Measurements from ENCODE around the gene HACE1. TPM values are rescaled to one million over a fixed set of nuclear protein-coding genes. Genes with fewer than 3 reads are reported as not detected.
A peak's percentile ranks its signal among the peaks of the same experiment; 100 is the strongest.
"Not testable (repeated sequence)": the region's sequence is repeated elsewhere in the genome, so short reads cannot be mapped to it uniquely, and the experiment has no call there.

The HACE1 gene, protein sequence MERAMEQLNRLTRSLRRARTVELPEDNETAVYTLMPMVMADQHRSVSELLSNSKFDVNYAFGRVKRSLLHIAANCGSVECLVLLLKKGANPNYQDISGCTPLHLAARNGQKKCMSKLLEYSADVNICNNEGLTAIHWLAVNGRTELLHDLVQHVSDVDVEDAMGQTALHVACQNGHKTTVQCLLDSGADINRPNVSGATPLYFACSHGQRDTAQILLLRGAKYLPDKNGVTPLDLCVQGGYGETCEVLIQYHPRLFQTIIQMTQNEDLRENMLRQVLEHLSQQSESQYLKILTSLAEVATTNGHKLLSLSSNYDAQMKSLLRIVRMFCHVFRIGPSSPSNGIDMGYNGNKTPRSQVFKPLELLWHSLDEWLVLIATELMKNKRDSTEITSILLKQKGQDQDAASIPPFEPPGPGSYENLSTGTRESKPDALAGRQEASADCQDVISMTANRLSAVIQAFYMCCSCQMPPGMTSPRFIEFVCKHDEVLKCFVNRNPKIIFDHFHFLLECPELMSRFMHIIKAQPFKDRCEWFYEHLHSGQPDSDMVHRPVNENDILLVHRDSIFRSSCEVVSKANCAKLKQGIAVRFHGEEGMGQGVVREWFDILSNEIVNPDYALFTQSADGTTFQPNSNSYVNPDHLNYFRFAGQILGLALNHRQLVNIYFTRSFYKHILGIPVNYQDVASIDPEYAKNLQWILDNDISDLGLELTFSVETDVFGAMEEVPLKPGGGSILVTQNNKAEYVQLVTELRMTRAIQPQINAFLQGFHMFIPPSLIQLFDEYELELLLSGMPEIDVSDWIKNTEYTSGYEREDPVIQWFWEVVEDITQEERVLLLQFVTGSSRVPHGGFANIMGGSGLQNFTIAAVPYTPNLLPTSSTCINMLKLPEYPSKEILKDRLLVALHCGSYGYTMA
- 10 to 100 TPM; 15.6 to 22.0 TPM for total RNA-seq

DNA sequence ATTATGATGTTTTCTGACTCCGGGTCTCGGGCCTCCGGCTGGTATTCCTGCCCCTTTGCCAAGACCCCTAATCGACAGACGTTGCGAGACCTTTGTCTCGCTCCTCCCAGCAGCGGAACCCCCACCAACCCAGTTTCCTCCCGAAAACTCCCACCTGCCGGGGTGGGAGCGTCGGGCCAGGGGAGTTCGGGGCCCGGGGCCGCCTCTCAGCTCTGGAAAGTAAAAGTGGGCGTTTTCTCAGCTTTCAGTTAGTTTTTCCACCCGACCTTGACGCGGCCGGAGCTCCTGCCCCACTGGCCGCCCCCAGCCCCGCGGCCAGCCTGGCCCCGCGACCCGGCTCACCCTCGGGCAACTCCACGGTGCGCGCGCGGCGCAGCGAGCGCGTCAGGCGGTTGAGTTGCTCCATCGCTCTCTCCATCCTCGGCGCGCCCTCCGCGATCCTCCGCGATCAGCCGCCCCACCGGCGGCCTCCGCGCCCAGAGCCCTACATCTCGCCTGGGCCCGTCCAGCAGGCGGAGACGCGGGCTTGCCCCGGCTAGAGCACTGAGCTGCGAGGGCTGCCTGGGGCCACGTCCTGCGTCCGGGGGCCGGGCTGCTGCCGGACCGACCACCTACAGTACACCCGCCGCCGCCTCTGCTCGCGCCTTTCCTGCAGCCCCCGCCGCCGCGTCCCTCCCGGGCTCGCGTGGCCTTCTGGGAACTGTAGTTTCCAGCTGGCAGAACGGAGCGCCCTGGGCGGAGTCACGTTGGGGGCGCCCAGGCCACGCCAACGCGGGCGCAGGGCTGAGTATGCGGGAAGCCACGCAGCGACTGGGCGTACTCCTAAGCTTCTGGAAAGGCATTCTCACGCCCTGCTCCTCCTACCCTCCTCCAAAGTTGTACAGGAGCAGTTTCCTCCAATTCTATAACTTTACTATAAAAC is at the start of gene HACE1:
TSS of gene HACE1 (minus strand) at position 695 of the 922 bp plus-strand sequence. CDS start at position 418, 277 bp downstream.
- Mint-ChIP-seq H3K4me1 (peaks cover 20% of the 10 kb centered on the region), H3K9me3 (ENCODE audit: low read depth) (no peaks in the 10 kb centered on the region), H3K27me3 (no peaks in the 10 kb centered on the region), H3K27ac (peak within 1 kb of the TSS; percentile 82), H3K36me3 (no peaks in the 10 kb centered on the region), H3K4me3 (peak within 1 kb of the TSS; percentile 90)
- CTCF ChIA-PET, result interaction anchor here (1.3 to 3.3 kb wide), 4 partner anchors 12 to 218 kb away, joined by 3 to 21 read pairs (median 7); no protein-coding TSS in a partner anchor
- DNase-seq, result peak; percentile 93
- peak; percentile 99 for ATAC-seq

DNA sequence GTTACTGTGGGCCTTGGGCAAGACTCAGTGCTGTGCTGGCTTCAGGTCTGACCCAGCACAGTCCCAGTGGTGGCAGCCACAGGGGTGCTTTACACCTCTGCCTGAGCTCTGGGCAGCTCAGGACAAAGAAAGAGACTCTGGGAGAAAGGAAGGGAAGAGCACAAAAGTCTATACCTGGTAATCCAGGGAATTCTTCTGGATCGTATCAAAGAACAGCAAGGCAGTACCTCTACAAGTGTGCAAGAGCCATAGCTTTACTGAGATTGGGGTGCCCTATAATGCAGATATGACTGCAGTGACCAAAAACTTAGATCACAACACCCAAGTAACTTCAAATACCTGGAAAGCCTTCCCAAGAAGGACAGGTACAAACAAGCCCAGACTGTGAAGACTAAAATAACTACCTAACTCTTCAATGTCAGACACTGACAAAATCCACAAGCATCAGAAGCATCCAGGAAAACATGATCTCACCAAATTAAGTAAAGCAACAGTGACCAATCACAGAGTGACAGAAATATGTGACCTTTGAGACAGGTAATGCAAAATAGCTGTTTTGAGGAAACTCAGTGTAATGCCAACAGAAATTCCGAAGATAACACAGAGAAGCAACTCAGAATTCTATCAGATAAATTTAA is 49.3 kb upstream of the HACE1 start:
- ATAC-seq (no peak), DNase-seq (no peak)
- Mint-ChIP-seq H3K4me1 (no peaks in the 10 kb centered on the region), H3K36me3 (no peaks in the 10 kb centered on the region), H3K27ac (no peak overlapping the region), H3K4me3 (no peak overlapping the region), H3K27me3 (peaks cover 20% of the 10 kb centered on the region), H3K9me3 (ENCODE audit: low read depth) (no peaks in the 10 kb centered on the region)
- CTCF ChIA-PET, result no interaction called here

DNA sequence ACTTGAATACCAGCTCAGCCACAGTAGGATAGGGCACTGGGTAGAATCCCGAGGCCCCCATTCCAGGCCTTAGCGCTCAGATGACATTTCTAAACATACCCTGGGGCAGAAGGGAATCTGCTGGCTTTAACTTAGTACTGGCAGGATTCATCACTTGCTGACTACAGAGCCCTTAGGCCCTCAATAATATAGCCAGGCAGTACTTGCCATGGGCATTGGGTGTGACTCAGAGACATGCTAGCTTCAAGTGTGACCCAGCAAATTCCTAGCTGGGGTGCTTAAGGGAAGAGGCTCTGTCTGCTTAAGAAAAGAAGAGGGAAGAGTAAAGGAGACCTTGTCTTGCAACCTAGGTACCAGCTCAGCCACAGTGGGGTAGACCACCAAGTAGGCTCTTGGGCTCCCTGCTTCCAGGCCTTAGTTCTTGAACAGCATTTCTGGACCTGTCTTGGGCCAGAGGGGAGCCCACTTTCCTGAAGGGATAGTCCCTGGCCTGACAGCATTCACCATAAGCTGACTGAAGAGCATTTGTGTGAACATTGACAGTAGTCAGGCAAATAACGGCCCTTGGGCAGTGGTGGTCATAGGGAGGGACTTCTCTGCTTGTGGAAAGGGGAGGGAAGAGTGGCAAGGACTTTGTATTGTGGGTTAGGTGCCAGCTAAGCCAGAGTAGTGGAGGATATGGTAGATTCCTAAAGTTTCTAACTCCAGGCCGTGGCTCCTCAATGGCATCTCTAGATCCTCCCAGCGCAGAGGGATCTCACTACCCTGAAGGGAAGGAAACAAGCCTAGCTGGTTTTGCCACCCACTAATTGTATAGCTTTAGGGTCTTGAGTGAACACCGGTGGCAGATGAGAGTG is 48.5 kb upstream of the HACE1 start:
- ATAC-seq (no peak), DNase-seq (no peak)
- Mint-ChIP-seq H3K4me3 (no peak overlapping the region), H3K27ac (no peak overlapping the region), H3K9me3 (ENCODE audit: low read depth) (no peaks in the 10 kb centered on the region), H3K27me3 (peaks cover 12% of the 10 kb centered on the region), H3K36me3 (no peaks in the 10 kb centered on the region), H3K4me1 (no peaks in the 10 kb centered on the region)
- CTCF ChIA-PET, result no interaction called here

DNA sequence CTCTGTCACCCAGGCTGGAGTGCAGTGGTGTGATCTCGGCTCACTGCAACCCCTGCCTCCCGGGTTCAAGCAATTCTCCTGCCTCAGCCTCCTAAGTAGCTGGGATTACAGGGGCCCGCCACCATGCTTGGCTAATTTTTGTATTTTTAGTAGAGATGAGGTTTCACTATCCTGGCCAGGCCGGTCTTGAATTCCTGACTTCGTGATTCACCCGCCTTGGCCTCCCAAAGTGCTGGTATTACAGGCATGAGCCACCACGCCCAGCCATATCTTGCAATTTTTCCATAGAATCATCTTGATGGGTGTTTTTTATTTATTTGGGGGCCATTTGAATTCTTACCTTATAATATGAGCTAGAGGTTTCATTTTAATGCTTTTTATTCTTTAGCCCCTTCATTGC is 39.2 kb upstream of the HACE1 start:
- ATAC-seq; H3K4me3 Mint-ChIP-seq; H3K27me3 Mint-ChIP-seq; H3K36me3 Mint-ChIP-seq; DNase-seq; CTCF ChIA-PET; H3K4me1 Mint-ChIP-seq; H3K27ac Mint-ChIP-seq; H3K9me3 Mint-ChIP-seq (ENCODE audit: low read depth): not testable (repeated sequence)

- no peak overlapping the region for H3K27ac Mint-ChIP-seq
- no peaks in the 10 kb centered on the region for H3K9me3 Mint-ChIP-seq (ENCODE audit: low read depth)
- H3K27me3 Mint-ChIP-seq, result peaks cover 12% of the 10 kb centered on the region
- DNase-seq (no peak), ATAC-seq (no peak)
- H3K36me3 Mint-ChIP-seq, result no peaks in the 10 kb centered on the region
- no peaks in the 10 kb centered on the region for H3K4me1 Mint-ChIP-seq
- H3K4me3 Mint-ChIP-seq, result no peak overlapping the region
- CTCF ChIA-PET, result no interaction called here
Measured at GRCh38 chr6:104896914-104897313, 37.2 kb upstream of the HACE1 start.

DNA sequence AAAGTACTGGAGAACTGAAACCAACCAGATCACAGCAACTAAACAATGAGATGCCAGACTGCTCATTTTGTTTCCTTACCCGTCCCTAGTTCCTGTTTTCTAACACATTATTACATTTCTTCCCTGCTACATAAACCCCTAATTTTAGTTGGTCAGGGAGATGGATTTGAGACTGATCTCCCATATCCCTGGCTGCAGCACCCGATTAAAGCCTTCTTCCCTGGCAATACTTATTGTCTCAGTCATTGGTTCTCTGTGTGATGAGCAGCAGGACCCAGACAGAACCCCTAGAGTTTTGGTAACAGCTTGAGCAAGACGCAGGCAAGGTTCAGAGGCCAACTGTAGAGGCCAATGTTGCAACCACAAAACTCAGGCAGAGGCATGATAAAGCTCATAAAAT is 28.3 kb upstream of the HACE1 start:
- Mint-ChIP-seq H3K36me3 (peaks cover 3% of the 10 kb centered on the region), H3K4me1 (no peaks in the 10 kb centered on the region), H3K4me3 (no peak overlapping the region), H3K27me3 (peaks cover 16% of the 10 kb centered on the region), H3K27ac (no peak overlapping the region), H3K9me3 (ENCODE audit: low read depth) (peaks cover 7% of the 10 kb centered on the region)
- DNase-seq (no peak), ATAC-seq (no peak)
- CTCF ChIA-PET, result no interaction called here

DNA sequence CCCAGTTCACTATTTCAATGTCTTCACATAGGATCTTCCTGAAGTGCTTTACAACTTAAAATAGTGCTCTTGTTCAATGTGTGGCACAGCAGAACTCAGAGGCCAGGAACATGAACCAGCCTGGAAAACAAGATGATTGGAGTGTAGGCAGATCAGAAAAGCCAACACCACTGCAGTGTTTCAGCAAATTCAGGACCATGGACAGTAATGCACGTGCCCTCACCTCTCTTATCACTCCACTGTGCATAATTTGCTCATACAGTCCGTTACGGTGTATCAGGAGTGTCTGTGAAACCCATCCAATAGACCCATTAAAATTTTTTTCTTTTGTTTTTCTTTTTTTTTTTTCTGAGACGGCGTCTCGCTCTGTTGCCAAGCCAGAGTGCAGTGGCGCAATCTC is 27.6 kb upstream of the HACE1 start:
- Mint-ChIP-seq H3K4me1 (no peaks in the 10 kb centered on the region), H3K27me3 (peaks cover 14% of the 10 kb centered on the region), H3K36me3 (peaks cover 3% of the 10 kb centered on the region), H3K9me3 (ENCODE audit: low read depth) (peaks cover 7% of the 10 kb centered on the region), H3K4me3 (no peak overlapping the region), H3K27ac (no peak overlapping the region)
- CTCF ChIA-PET, result no interaction called here
- no peak for DNase-seq
- ATAC-seq, result no peak

- Mint-ChIP-seq H3K27ac (no peak overlapping the region), H3K9me3 (ENCODE audit: low read depth) (peaks cover 7% of the 10 kb centered on the region), H3K36me3 (peaks cover 3% of the 10 kb centered on the region), H3K27me3 (peaks cover 14% of the 10 kb centered on the region), H3K4me1 (no peaks in the 10 kb centered on the region), H3K4me3 (no peak overlapping the region)
- no peak for DNase-seq
- CTCF ChIA-PET, result no interaction called here
- no peak for ATAC-seq
Measured at GRCh38 chr6:104885518-104886043, 25.9 kb upstream of the HACE1 start.

GRCh38 chr6:104884867-104885517 is 25.3 kb upstream of the HACE1 start:
- DNase-seq (no peak), ATAC-seq (no peak)
- Mint-ChIP-seq H3K9me3 (ENCODE audit: low read depth) (peaks cover 7% of the 10 kb centered on the region), H3K4me3 (no peak overlapping the region), H3K27ac (no peak overlapping the region), H3K36me3 (peaks cover 3% of the 10 kb centered on the region), H3K27me3 (peaks cover 14% of the 10 kb centered on the region), H3K4me1 (no peaks in the 10 kb centered on the region)
- CTCF ChIA-PET, result interaction anchor here (1.0 kb wide), 1 partner anchor 9 kb away, joined by 3 read pairs; no protein-coding TSS in a partner anchor

GRCh38 chr6:104881964-104882668 is 22.4 kb upstream of the HACE1 start:
- H3K27ac Mint-ChIP-seq, result no peak overlapping the region
- H3K36me3 Mint-ChIP-seq, result no peaks in the 10 kb centered on the region
- CTCF ChIA-PET, result no interaction called here
- ATAC-seq (no peak), DNase-seq (no peak)
- no peak overlapping the region for H3K4me3 Mint-ChIP-seq
- H3K9me3 Mint-ChIP-seq (ENCODE audit: low read depth), result no peaks in the 10 kb centered on the region
- peaks cover 8% of the 10 kb centered on the region for H3K27me3 Mint-ChIP-seq
- H3K4me1 Mint-ChIP-seq, result no peaks in the 10 kb centered on the region

- Mint-ChIP-seq H3K27me3 (peaks cover 14% of the 10 kb centered on the region), H3K9me3 (ENCODE audit: low read depth) (no peaks in the 10 kb centered on the region), H3K36me3 (no peaks in the 10 kb centered on the region), H3K4me3 (no peak overlapping the region), H3K27ac (no peak overlapping the region), H3K4me1 (peaks cover 18% of the 10 kb centered on the region)
- no peak for DNase-seq
- CTCF ChIA-PET, result no interaction called here
- ATAC-seq, result no peak
Measured at GRCh38 chr6:104862456-104862855, 2.7 kb upstream of the HACE1 start.
